Calu3 (cell line): Measurements from ENCODE around the gene LSS. TPM values are rescaled to one million over a fixed set of nuclear protein-coding genes. Genes with fewer than 3 reads are reported as not detected.

Experiments
- BruUV-seq: library from RNA; stranded (reverse); fragments of 400-500 nt; replicated peaks from 2 replicates; lab custom pipeline; 2021; lab: Mats Ljungman, UMichigan
- CTCF ChIA-PET: fragments of 300-600 bp; sonication (Branson Sonifier 250); formaldehyde crosslinking; loops from one replicate; lab custom pipeline; 2022; ENCODE audit warnings: antibody characterized with exemption; lab: Charles Lee
- DNase-seq: peaks from one replicate; pipeline ENCODE4 v3.0.0; 2022
- H3K27ac Mint-ChIP-seq: one replicate; pipeline ENCODE4 v1.8.0; 2022; ENCODE audit warnings: mixed read lengths; ENCODE audit not compliant: unreplicated experiment
- H3K27me3 Mint-ChIP-seq: one replicate; pipeline ENCODE4 v1.8.0; 2022; ENCODE audit warnings: mixed read lengths; ENCODE audit not compliant: unreplicated experiment
- H3K36me3 Mint-ChIP-seq: one replicate; pipeline ENCODE4 v1.8.0; 2022; ENCODE audit warnings: mild to moderate bottlenecking, moderate library complexity, mixed read lengths; ENCODE audit not compliant: insufficient read depth, unreplicated experiment
- H3K4me1 Mint-ChIP-seq: one replicate; pipeline ENCODE4 v1.8.0; 2022; ENCODE audit warnings: mild to moderate bottlenecking, low read depth, mixed read lengths; ENCODE audit not compliant: unreplicated experiment
- H3K4me3 Mint-ChIP-seq: one replicate; pipeline ENCODE4 v1.8.0; 2022; ENCODE audit warnings: mild to moderate bottlenecking, low read depth, moderate library complexity, mixed read lengths; ENCODE audit not compliant: unreplicated experiment
- H3K9me3 Mint-ChIP-seq: one replicate; pipeline ENCODE4 v1.8.0; 2022; ENCODE audit warnings: low read depth, mixed read lengths; ENCODE audit not compliant: unreplicated experiment
- CTCF ChIP-seq: fragments of 200-600 bp; IDR thresholded peaks from one replicate; pipeline ENCODE4 v1.8.0; 2022; ENCODE audit warnings: antibody characterized with exemption; ENCODE audit not compliant: unreplicated experiment
- intact Hi-C: fragments of 100-400 bp; cut with micrococcal nuclease; formaldehyde crosslinking; loops from one replicate; pipeline ENCODE4 v1.10.0; 2022; ENCODE audit not compliant: unreplicated experiment
- total RNA-seq: library from RNA; stranded (reverse); gene quantifications from 2 replicates; pipeline ENCODE4 v1.2.3, GENCODE V29; 2022

Gene LSS
- total RNA-seq, 1 experiment from 2014 or later, result 55.1 TPM

- CTCF ChIA-PET, result no interaction called here
Observed at GRCh38 chr21:46212721-46213484, 15.7 kb downstream of the LSS start.

GRCh38 chr21:46211786-46212720, 16.5 kb downstream of the LSS start:
- no peak for TF ChIP-seq CTCF
- intact Hi-C loops, result no loop called here
- Mint-ChIP-seq H3K36me3 (peaks cover 33% of the 10 kb centered on the region), H3K27me3 (no peaks in the 10 kb centered on the region), H3K4me1 (no peaks in the 10 kb centered on the region), H3K27ac (no peak overlapping the region), H3K4me3 (no peak overlapping the region), H3K9me3 (no peaks in the 10 kb centered on the region)
- CTCF ChIA-PET, result no interaction called here
- no TSS peak for BruUV-seq
- DNase-seq, result no peak

More at GRCh38 chr21:46212721-46213484, 15.7 kb downstream of the LSS start:
- Mint-ChIP-seq H3K9me3 (no peaks in the 10 kb centered on the region), H3K4me1 (no peaks in the 10 kb centered on the region), H3K36me3 (peaks cover 30% of the 10 kb centered on the region), H3K27me3 (no peaks in the 10 kb centered on the region), H3K27ac (no peak overlapping the region), H3K4me3 (no peak overlapping the region)
- TF ChIP-seq CTCF, result no peak
- intact Hi-C loops, result no loop called here
- DNase-seq, result no peak
- BruUV-seq, result no TSS peak

- intact Hi-C loops, result no loop called here
- H3K27ac Mint-ChIP-seq, result no peak overlapping the region
- no peaks in the 10 kb centered on the region for H3K27me3 Mint-ChIP-seq
- no peak for TF ChIP-seq CTCF
- DNase-seq, result no peak
- no peaks in the 10 kb centered on the region for H3K4me1 Mint-ChIP-seq
- H3K4me3 Mint-ChIP-seq, result no peak overlapping the region
- CTCF ChIA-PET, result no interaction called here
- H3K36me3 Mint-ChIP-seq, result peaks cover 33% of the 10 kb centered on the region
- no peaks in the 10 kb centered on the region for H3K9me3 Mint-ChIP-seq
- no TSS peak for BruUV-seq
Observed at GRCh38 chr21:46211376-46211775, 17.2 kb downstream of the LSS start.

DNA sequence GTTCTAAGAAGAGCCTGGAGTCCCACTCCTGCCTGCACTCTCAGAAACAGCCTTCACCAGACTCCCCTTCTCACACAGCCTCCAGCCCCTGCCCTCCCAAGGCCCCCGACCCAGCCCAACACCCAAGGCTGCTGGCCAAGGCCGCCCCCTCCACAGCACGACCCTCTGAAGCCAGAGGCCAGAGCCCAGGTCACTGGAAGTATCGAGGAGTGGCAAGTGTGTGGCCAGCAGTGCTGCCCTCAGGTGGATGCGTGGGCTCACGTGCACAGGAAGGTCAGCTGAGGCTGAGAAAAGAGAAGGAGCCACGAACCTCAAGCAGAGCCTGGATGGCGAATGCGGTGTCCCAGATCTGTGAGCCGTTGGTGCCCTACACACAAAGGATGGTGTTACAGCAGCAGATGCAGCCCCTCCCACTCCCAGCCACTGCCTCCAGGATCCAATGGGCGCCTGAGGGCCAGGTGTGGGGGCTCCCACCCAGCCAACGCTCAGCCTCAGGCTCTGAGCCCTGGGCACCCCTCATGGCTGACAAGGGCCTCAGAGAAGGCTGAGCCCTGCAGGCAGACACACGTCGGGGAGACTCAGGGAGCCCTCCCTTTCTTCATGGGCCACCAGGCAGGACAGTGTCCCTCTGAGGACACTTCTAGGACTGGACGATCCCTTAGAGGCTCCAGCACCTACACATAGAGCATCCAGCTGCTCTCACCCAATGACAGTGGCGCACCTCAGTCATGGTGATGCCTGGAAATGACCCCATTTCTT, 18.0 kb downstream of the LSS start:
- Mint-ChIP-seq H3K27me3 (no peaks in the 10 kb centered on the region), H3K4me3 (no peak overlapping the region), H3K27ac (no peak overlapping the region), H3K9me3 (no peaks in the 10 kb centered on the region), H3K4me1 (no peaks in the 10 kb centered on the region), H3K36me3 (peaks cover 29% of the 10 kb centered on the region)
- no TSS peak for BruUV-seq
- intact Hi-C loops, result no loop called here
- TF ChIP-seq CTCF, result no peak
- DNase-seq, result no peak
- CTCF ChIA-PET, result no interaction called here
